GM18868 (cell line): ENCODE results near the gene USP38.
"Not testable (repeated sequence)": the region's sequence is repeated elsewhere in the genome, so short reads cannot be mapped to it uniquely, and the experiment has no call there.

Experiments used
- ATAC-seq: cut with Tn5 transposase; IDR thresholded peaks from one replicate; pipeline ENCODE4 v1.9.1; 2021; ENCODE audit warnings: mild to moderate bottlenecking, moderate library complexity; ENCODE audit not compliant: unreplicated experiment

The USP38 gene

DNA sequence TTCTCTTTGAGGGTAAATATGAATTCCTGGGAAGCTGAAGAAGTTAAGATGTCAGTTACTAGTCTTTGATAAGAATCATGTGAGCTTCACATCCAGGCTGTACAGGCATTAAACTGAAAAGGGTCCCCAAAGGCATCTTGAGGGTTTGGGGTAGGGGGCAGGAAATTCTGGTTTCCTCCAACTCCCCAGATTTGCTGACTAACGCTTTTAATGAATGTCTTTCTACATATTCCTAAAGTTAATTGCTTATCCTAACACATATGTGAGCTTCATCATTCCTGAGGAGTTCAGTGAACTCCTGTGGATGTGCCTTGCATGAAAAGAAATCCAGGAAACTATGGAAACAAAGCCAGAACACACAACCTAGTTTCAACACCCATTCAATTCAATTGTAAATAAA lies 78.1 kb downstream of the USP38 start:
- ATAC-seq, result no peak

DNA sequence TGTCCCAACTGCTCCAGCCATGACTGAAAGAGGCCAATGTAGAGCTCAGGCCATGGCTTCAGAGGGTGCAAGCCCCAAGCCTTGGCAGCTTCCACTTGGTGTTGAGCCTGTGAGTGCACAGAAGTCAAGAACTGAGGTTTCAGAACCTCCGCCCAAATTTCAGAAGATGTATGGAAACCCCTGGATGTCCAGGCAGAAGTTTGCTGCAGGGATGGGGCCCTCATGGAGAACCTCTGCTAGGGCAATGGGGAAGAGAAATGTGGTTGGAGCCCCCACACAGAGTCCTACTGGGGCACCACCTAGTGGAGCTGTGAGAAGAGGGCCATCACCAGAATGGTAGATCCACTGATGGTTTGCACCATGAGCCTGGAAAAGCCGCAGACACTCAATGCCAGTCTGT lies 83.0 kb downstream of the USP38 start:
- not testable (repeated sequence) for ATAC-seq

DNA sequence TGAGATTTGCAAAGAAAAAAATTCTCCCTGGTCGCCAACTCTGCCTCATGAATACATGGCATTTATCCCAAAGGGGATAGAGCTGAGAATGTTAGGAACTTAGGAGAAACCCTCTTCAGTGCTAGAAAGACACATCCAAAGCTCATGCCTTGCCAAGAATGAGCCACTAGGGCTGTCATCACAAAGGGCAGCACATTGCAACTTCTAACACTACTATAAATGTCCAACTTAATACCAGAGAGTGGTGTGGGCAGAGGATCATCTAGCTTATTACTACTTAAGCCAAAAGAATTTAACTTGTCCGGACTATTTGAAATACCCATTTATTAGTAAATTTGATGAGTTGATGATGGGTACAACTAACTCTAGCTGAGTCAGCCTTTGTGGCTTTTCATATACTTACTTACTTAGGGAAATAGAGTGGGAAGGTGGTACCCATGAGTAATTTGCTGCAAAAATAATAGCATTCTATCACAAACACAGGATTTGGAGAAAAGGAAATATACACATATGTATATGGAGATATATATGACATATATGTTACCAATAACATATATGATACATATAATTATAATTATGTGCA lies 85.6 kb downstream of the USP38 start:
- ATAC-seq, result no peak
